ENCODE data around the gene CRYZ.
"Not testable (repeated sequence)": the region's sequence is repeated elsewhere in the genome, so short reads cannot be mapped to it uniquely, and the experiment has no call there.

CRYZ gene

GRCh38 chr1:74679811-74680210 is 53.0 kb downstream of the CRYZ start:
- in situ Hi-C loops (cut with MboI; ENCODE audit: low pct_unique_long_range_greater_than_20kb, low sequenced_read_pairs, unreplicated experiment), result loop anchor here (25.0 kb wide), 1 partner anchor 843 kb away; no protein-coding TSS in a partner anchor
- TF ChIP-seq CTCF (IDR thresholded peaks at IDR 0.05; ENCODE audit: extremely low read depth, insufficient read depth, missing control alignments), result no peak
- DNase-seq (ENCODE audit: low spot score), result no peak

- no peak for TF ChIP-seq CTCF (IDR thresholded peaks at IDR 0.05; ENCODE audit: extremely low read depth, insufficient read depth, missing control alignments)
- in situ Hi-C loops (cut with MboI; ENCODE audit: low pct_unique_long_range_greater_than_20kb, low sequenced_read_pairs, unreplicated experiment), result loop anchor here (25.0 kb wide), 1 partner anchor 841 kb away; no protein-coding TSS in a partner anchor
- no peak for DNase-seq (ENCODE audit: low spot score)
These were observed 54.9 kb downstream of the CRYZ start for GRCh38 chr1:74677926-74678325.

- TF ChIP-seq CTCF (IDR thresholded peaks at IDR 0.05; ENCODE audit: extremely low read depth, insufficient read depth, missing control alignments), result no peak
- in situ Hi-C loops (cut with MboI; ENCODE audit: low pct_unique_long_range_greater_than_20kb, low sequenced_read_pairs, unreplicated experiment), result loop anchor here (25.0 kb wide), 1 partner anchor 837 kb away; no protein-coding TSS in a partner anchor
- DNase-seq (ENCODE audit: low spot score), result peak; percentile 17
These were observed 58.4 kb downstream of the CRYZ start for GRCh38 chr1:74674278-74675048.

GRCh38 chr1:74673351-74674111 is 59.3 kb downstream of the CRYZ start, which contains the start of gene ERICH3:
Gene ERICH3, minus strand, starts transcription at chr1:74673792. Its CDS starts 273 bp downstream, at chr1:74673519.
- in situ Hi-C loops (cut with MboI; ENCODE audit: low pct_unique_long_range_greater_than_20kb, low sequenced_read_pairs, unreplicated experiment), result no loop called here
- DNase-seq (ENCODE audit: low spot score), result peak; percentile 37

GRCh38 chr1:74670866-74671265 is 62.0 kb downstream of the CRYZ start:
- DNase-seq (ENCODE audit: low spot score); in situ Hi-C loops (cut with MboI; ENCODE audit: low pct_unique_long_range_greater_than_20kb, low sequenced_read_pairs, unreplicated experiment): not testable (repeated sequence)

More at GRCh38 chr1:74673351-74674111, 59.3 kb downstream of the CRYZ start, which contains the start of gene ERICH3:
- no peak for TF ChIP-seq CTCF (IDR thresholded peaks at IDR 0.05; ENCODE audit: extremely low read depth, insufficient read depth, missing control alignments)
